Stimulated activated CD8-positive, alpha-beta memory T cell treated with anti-CD3 and anti-CD28 coated beads, Interleukin-7, amount 100 ng/mL, for 1 hour (primary cell): ENCODE results near the gene SLC35F6.
"Not testable (repeated sequence)": the region's sequence is repeated elsewhere in the genome, so short reads cannot be mapped to it uniquely, and the experiment has no call there.

Experiments used
- DNase-seq, 2 donors: peaks; one replicate each; pipeline ENCODE4 v3.0.0-alpha.2; 2020; ENCODE audit warnings: low read depth in 2 of 2

The SLC35F6 gene

DNA sequence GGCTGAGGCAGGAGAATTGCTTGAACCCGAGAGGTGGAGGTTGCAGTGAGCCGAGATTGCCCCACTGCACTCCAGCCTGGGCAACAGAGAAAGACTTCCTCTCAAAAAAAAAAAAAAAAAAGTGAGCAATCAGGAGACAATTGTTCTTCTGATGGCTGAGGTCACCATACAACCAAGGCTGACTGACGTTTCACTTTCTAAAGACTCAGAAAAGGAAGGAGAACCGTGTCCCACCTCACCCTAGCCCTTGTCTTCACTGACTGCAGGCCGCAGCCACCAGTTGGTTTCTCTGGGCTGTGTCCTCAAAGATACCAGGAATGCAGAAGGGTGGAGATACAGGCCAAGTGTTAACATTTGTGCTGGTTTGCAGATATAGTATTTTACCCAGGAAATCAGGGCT is 7.7 kb upstream of the SLC35F6 start:
- no peak for DNase-seq

DNA sequence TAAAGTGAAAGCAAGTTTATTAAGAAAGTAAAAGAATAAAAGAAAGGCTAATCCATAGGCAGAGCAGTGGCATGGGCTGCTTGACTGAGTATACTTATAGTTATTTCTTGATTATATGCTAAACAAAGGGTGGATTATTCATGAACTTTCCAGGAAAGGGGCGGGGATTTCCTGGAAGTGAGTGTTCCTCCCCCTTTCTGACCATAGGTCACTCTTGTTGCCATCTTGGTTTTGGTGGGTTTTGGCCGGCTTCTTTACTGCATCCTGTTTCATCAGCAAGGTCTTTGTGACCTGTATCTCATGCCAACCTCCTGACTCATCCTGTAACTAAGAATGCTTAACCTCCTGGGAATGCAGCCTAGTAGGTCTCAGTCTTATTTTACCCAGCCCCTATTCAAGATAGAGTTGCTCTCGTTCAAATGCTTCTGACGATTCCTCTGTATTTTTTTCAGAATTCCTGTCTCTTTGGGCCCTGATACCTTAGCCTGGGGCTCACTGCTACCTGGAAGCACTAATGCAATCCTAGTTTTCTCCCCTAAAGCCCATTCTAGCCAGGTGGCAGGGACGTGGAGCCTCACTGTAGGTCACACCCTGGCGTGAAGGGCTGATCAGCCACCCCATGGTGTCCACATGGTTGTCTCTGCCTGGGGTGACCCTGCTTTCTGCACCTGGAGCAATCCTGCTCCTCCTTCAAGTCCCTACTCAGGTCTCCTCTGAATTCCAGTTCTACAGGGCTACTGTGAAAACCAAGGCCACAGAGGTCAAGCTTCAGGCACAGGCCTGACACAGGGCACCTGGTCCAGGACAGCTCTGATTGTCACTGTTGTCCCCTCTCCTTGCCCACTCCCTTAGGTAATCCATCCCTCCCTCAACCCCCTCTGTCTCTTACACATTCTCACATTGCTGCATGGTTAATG is 6.0 kb upstream of the SLC35F6 start:
- no peak for DNase-seq

DNA sequence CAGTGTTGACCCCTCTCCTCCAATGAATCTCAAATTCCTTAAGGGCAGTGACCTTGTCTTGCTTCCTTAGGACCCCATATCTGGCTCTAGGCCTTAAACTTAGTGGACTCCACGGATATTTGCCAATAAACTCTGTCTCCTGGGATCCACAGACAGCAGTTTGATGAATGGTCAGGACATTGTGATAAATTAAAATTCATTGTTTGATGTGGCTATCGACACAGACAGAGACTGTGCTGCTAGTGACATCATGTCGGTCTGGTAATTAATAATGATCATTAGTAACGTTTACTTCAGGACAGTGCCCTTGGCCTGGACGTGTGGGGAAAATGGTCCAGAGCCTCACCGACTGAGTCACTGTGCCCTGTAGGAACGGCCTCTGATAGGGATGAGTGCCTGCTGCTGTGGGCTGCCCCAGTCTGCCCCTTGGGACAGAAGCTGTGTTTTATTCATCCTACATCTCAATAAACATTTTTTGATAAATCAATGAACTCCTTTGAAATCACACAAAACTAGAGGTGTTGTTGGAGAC is 5.2 kb upstream of the SLC35F6 start:
- DNase-seq = no peak

DNA sequence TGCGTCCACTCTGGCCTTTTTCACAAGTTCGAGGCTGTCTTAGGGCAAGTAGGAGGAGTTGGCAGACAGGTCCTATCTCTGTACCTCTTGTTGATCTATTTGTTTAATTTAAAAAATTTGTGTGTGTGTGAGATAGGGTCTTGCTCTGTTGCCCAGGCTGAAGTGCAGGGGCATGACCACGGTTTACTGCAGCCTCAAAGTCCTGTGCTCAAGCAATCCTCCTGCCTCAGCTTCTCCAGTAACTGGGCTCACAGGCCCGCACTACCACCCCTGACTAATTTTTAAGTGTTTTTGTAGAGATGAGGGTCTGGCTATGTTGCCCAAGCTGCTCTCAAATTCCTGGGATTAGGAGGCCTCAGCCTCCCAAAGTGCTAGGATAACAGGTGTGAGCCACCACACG is 4.2 kb upstream of the SLC35F6 start:
- DNase-seq = no peak

DNA sequence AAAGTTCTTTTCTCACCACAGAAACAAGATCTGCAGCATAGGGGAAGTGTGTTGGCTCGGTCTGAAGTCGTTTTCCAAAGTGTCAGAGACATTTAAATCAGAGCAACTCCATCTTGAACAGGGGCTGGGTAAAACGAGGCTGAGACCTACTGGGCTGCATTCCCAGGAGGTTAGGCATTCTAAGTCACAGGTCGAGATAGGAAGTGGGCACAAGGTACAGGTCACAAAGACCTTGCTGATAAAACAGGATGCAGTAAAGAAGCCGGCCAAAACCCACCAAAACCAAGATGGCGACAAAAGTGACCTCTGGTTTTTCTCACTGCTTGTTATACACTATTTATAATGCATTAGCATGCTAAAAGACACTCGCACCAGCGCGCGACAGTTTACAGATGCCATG is 3.1 kb upstream of the SLC35F6 start:
- DNase-seq = not testable (repeated sequence)

- no peak for DNase-seq
These were observed 1.1 kb upstream of the SLC35F6 start for GRCh38 chr2:26763019-26763418.

- DNase-seq = no peak
These were observed 822 bp downstream of the SLC35F6 start for GRCh38 chr2:26764906-26765305.

DNA sequence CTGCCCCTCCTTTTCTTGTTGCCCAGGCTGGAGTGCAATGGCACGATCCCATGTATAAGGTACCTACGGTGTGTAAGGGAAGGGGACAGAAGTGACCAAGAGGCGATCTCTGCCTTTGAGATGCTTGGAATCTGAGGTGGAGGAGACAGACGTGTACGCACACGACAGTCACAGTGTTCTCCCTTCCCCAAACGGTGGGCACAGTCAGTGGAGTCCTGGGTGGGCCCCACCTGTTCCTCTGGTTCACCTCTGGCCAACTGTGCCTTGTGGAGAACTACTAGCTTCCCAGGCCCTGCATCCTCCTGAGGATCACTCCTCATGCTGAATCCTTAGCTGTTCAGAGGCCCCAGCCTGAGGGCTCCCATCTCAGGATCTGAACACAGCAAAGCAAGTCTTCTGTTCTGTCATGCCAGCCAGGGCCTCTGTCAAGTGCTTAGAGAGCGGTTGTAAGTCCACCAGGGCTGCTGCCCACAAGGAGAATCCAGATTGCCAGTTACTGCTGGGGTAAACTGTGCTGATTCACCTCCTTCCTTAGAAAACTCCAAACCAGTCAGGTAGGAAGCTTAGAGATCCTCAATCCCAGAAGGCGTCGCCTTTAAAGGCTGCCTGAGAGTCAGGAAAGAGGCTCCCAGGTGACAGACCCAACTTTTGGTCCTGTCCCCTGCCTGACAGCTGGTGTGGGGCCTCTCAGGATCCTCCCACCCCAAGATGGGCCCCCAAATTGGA is 1.6 kb downstream of the SLC35F6 start:
- DNase-seq = no peak

DNA sequence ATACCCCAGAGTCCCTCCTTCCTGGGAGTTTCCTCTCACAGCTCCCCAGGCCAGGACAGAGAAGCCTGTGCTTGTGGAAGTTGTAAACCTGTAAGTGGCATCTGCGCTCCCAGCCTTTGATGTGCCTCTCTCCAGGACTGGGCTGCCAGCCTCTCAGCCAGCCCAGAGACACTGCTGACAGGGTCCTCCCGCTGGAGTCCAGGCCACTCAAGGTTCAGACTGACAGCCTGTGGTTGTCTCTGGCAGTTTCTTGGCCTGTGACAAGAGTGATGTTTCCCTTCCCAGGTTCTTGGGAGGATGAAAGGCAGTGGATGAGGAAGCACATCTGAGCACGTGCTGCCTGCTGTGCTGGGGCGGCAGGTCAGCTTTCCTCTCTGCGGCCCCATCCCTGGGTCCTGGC is 3.0 kb downstream of the SLC35F6 start:
- no peak for DNase-seq

GRCh38 chr2:26767894-26768487 is 3.9 kb downstream of the SLC35F6 start:
- no peak for DNase-seq

GRCh38 chr2:26768759-26769088 is 4.6 kb downstream of the SLC35F6 start:
- no peak for DNase-seq

- no peak for DNase-seq
These were observed 5.1 kb downstream of the SLC35F6 start for GRCh38 chr2:26769089-26769761.

DNA sequence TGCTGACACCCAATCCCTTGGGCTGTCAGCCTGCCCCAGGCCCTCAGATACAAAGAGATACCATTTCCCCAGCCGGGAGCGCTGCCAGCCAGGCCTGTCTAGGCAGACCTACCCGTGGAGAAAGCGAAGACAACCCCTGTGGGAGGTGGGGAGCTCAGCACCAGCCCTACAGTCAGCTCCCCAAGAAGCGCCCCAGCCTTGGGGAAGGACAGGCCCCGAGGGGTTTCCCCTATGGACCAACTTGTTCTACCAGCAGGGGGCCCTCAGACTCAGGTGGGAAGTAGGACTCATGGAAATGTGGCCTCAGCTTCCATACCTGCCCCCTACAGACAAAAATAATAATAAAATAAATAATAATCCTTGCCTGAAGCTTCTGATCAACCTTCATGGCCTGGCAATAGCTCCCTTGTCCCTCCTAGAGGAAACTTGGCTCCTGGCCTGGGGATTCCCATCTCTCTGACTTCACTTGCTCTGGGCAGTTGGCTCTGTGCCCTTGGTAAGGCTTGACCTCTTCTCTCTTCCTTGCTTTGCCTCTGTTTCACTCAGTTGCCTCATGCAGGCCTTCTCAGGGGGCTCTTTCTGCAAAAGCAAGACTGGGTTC is 7.0 kb downstream of the SLC35F6 start:
- DNase-seq = no peak

- no peak for DNase-seq
These were observed 8.2 kb downstream of the SLC35F6 start for GRCh38 chr2:26772064-26773001.

DNA sequence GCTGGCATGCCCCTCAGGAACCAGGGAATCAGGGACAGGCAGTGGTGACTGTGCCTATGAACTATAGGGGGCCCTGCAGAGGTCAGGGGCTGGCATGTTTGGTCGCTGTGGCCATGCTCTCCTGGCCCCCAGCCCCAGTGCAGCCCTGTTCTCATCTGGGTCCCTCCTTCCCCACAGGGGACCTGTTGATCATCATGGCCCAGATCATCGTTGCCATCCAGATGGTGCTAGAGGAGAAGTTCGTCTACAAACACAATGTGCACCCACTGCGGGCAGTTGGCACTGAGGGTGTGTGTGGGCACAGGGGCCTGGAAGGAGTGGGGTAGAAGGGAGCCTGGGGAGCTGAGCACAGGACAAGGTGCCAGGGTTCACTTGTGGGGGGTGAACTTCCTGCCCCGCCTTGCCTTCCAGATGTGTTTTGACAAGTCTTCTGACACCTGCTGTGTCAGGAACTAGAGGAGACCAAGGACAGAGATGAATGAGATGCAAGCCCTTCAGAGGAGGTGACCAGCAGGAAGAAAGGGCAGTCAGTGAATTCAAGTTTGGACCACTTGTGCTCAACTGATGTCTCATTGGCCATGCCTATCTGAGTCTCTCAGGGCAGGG is 12.2 kb downstream of the SLC35F6 start:
- no peak for DNase-seq

- no peak for DNase-seq
These were observed 14.0 kb downstream of the SLC35F6 start for GRCh38 chr2:26778098-26778497.

DNA sequence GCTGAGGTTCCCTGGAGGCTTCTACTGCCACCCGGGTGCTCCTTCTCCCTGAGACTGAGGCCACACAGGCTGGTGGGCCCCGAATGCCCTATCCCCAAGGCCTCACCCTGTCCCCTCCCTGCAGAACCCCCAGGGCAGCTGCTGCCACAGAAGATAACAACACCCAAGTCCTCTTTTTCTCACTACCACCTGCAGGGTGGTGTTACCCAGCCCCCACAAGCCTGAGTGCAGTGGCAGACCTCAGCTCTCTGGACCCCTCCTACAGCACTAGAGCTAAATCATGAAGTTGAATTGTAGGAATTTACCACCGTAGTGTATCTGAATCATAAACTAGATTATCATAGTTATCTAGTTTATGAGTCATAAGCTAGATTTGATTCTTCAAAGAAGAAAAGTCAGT is 14.4 kb downstream of the SLC35F6 start:
- no peak for DNase-seq

DNA sequence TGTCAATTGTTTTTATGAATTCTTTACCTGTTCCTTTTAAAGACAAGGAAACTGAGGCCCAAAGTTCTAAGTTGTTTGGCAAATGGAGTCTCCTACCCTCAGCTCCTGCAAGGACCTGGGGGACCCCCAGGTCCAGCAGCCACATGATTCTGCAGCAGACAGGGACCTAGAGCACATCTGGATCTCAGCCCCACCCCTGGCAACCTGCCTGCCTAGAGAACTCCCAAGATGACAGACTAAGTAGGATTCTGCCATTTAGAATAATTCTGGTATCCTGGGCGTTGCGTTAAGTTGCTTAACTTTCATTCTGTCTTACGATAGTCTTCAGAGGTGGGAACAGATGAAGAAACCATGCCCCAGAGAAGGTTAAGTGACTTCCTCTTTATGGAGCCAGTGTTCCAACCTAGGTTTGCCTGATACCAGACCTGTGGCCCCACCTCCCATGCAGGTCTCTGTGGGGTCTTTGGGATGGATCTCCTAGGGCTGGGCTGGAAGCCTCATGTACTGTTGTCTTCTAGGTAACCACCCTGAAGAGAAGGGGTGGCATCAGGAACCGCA is 16.2 kb downstream of the SLC35F6 start:
- DNase-seq = no peak

- no peak for DNase-seq
These were observed 19.0 kb downstream of the SLC35F6 start for GRCh38 chr2:26782876-26783704.
